SJSA1 (cell line): Measurements from ENCODE around the gene ADAM8. TPM values are rescaled to one million over a fixed set of nuclear protein-coding genes. Genes with fewer than 3 reads are reported as not detected.
"Not testable (repeated sequence)": the region's sequence is repeated elsewhere in the genome, so short reads cannot be mapped to it uniquely, and the experiment has no call there.

Experiments used
- DNase-seq, 2 experiments: peaks; one replicate each; pipeline ENCODE4 v3.0.0-alpha.2; 2015 to 2020; ENCODE audit warnings: low spot score in 2 of 2, low read depth in 1 of 2
- H3K27ac ChIP-seq: fragments of 250-450 bp; sonication (Bioruptor Pico); 2 replicates; pipeline ENCODE4 v1.5.1; 2020; ENCODE audit warnings: mild to moderate bottlenecking, moderate library complexity
- H3K27me3 ChIP-seq: fragments of 250-450 bp; sonication (Bioruptor Pico); replicated peaks from 2 replicates; pipeline ENCODE4 v1.5.1; 2020; ENCODE audit warnings: mild to moderate bottlenecking, moderate library complexity
- H3K36me3 ChIP-seq: fragments of 250-450 bp; sonication (Bioruptor Pico); 2 replicates; pipeline ENCODE4 v1.5.1; 2020; ENCODE audit warnings: mild to moderate bottlenecking
- H3K4me1 ChIP-seq: fragments of 250-450 bp; sonication (Bioruptor Pico); replicated peaks from 2 replicates; pipeline ENCODE4 v1.6.1; 2021; ENCODE audit warnings: mild to moderate bottlenecking
- H3K4me3 ChIP-seq: fragments of 250-450 bp; sonication (Bioruptor Pico); 2 replicates; pipeline ENCODE4 v1.5.1; 2020; ENCODE audit warnings: mild to moderate bottlenecking
- H3K9me3 ChIP-seq: fragments of 250-450 bp; sonication (Bioruptor Pico); replicated peaks from 2 replicates; pipeline ENCODE4 v1.5.1; 2020; ENCODE audit warnings: mild to moderate bottlenecking
- total RNA-seq: library from RNA; depleted of rRNA; stranded (reverse); fragments of >200 nt; shearing (Covaris generic); gene quantifications from 2 replicates; pipeline ENCODE4 v1.2.3, GENCODE V29; 2014; rRNA removed

Gene ADAM8
- total RNA-seq, result 0.03 TPM in 1 of 2 replicates, not detected in the other

- no peaks in the 10 kb centered on the region for H3K4me1 ChIP-seq
- no peak for DNase-seq
- H3K27me3 ChIP-seq, result peaks cover 17% of the 10 kb centered on the region
- H3K4me3 ChIP-seq, result no peak within 1 kb of the TSS
- no peaks in the 10 kb centered on the region for H3K9me3 ChIP-seq
- peaks cover 18% of the 10 kb centered on the region for H3K36me3 ChIP-seq
- H3K27ac ChIP-seq, result no peak within 1 kb of the TSS
These were observed at the start of gene ADAM8 for GRCh38 chr10:133276435-133277201. Gene ADAM8 (minus strand): TSS chr10:133276868. CDS start chr10:133276817, 51 bp downstream.

DNA sequence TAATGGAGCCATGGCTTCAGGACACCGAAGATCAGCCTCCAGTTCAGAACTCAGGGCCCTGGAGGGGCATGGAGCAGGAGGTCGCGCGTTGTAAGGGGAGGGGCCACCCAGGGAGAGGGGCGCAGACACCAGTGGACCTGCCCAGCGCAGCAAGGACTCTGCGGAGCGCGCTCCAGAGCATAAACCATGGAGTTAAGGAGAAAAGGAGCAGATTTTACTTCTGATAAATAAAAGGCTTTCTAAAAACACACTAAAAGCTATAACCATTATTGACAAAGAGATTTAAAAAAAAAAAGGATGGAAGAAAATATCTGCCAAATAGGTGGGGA is 49.5 kb upstream of the ADAM8 start:
- Histone ChIP-seq H3K4me3 (no peak overlapping the region), H3K27ac (no peak overlapping the region), H3K9me3 (no peaks in the 10 kb centered on the region), H3K4me1 (peaks cover 3% of the 10 kb centered on the region; the same call in 1 of the 2 replicates), H3K27me3 (peaks cover 47% of the 10 kb centered on the region), H3K36me3 (no peaks in the 10 kb centered on the region)
- DNase-seq, result no peak

DNA sequence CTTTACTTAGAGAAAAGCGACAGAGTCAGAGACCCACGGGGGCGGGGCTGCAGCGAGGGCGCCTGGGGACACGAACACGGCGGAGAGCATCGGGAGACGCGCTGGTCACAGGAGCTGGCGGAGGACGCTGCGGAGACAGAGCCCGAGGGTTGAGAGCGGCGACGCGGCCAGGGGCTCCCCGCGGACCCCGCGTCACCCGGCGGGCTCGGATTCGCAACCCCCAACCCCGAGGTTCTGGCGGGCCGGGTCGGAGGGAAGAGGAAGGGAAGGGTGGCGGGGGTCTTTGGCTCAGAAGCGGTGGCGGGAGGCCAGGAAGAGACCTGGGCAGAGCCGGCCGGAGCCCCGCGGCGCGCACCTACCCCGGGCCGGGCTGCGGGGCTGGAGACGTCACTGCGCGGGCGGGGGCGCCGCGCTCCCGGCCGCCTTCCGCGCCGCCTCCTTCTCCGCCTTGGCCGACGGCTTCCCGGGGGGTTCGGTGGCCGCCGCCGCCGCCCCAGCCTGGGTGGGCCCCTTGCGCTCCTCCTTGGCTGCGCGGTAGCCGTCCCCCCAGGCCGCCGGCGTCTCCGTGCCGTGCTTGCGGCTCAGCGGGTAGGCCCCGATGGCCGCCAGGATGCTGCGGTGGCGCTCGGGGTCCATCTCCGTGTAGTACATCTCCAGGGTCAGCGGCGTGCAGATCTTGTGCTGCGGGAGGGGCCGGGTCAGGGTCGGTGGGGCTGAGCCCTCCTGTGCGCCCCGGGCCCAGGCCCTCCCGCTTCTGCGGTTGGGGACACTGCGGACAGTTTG is 49.0 kb upstream of the ADAM8 start:
- no peak for DNase-seq
- Histone ChIP-seq H3K4me3 (no peak overlapping the region), H3K27ac (no peak overlapping the region), H3K27me3 (peaks cover 42% of the 10 kb centered on the region), H3K4me1 (peaks cover 3% of the 10 kb centered on the region; the same call in 1 of the 2 replicates), H3K36me3 (no peaks in the 10 kb centered on the region), H3K9me3 (no peaks in the 10 kb centered on the region)

GRCh38 chr10:133324857-133325260 is 48.2 kb upstream of the ADAM8 start:
- no peak for DNase-seq
- Histone ChIP-seq H3K4me1 (peaks cover 1% of the 10 kb centered on the region; the same call in 1 of the 2 replicates), H3K27me3 (peaks cover 42% of the 10 kb centered on the region), H3K27ac (no peak overlapping the region), H3K4me3 (no peak overlapping the region), H3K9me3 (no peaks in the 10 kb centered on the region), H3K36me3 (no peaks in the 10 kb centered on the region)

DNA sequence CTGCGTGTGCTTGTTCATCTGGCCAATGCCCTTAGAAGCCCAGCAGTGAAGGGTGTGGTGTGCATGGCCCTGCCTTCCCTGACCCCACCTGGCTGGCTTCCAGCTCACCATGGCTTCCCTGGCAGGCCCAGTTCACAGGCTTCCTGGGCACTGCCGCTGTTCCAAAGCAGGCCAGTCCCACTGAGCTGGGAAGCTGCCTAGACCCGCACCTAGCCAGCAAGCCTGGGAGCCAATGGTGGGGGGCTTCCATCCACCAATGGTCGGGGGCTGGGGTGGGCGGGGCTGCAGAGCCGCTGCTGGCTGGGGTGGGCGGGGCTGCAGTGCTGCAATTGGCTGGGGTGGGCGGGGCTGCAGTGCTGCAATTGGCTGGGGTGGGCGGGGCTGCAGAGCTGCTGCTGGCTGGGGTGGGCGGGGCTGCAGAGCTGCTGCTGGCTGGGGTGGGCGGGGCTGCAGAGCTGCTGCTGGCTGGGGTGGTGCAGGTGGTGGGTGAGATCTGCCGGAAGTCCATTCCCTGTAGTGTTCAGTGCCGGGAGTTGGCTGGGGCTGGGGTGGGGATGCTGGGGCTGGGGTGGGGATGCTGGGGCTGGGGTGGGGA is 47.6 kb upstream of the ADAM8 start:
- Histone ChIP-seq H3K36me3 (no peaks in the 10 kb centered on the region), H3K4me1 (no peaks in the 10 kb centered on the region), H3K27me3 (peaks cover 40% of the 10 kb centered on the region), H3K27ac (no peak overlapping the region), H3K9me3 (no peaks in the 10 kb centered on the region), H3K4me3 (no peak overlapping the region)
- DNase-seq, result no peak

GRCh38 chr10:133322064-133322709 is 45.5 kb upstream of the ADAM8 start:
- H3K27me3 ChIP-seq, result peaks cover 25% of the 10 kb centered on the region
- DNase-seq, H3K4me3 ChIP-seq, H3K27ac ChIP-seq, H3K9me3 ChIP-seq, H3K4me1 ChIP-seq, H3K36me3 ChIP-seq: not testable (repeated sequence)

DNA sequence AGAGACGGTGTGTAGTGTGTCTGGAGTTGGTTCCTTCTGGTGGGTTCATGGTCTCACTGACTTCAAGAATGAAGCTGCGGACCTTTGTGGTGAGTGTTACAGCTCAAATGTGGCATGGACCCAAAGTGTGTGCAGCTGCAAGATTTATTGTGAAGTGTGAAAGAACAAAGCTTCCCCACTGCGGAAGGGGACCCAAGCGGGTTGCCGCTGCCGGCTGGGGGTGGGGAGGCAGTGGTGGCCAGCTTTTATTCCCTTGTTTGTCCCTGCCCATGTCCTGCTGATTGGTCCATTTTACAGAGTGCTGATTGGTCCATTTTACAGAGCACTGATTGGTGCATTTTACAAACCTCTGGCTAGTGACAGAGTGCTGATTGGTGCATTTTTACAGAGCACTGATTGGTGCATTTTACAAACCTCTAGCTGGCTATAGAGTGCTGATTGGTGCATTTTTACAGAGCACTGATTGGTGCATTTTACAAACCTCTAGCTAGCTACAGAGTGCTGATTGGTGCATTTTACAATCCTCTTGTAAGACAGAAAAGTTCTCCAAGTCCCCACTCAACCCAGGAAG is 44.3 kb upstream of the ADAM8 start:
- not testable (repeated sequence) for H3K9me3 ChIP-seq, H3K4me1 ChIP-seq, DNase-seq, H3K36me3 ChIP-seq, H3K27ac ChIP-seq, H3K4me3 ChIP-seq
- H3K27me3 ChIP-seq, result peaks cover 12% of the 10 kb centered on the region

DNA sequence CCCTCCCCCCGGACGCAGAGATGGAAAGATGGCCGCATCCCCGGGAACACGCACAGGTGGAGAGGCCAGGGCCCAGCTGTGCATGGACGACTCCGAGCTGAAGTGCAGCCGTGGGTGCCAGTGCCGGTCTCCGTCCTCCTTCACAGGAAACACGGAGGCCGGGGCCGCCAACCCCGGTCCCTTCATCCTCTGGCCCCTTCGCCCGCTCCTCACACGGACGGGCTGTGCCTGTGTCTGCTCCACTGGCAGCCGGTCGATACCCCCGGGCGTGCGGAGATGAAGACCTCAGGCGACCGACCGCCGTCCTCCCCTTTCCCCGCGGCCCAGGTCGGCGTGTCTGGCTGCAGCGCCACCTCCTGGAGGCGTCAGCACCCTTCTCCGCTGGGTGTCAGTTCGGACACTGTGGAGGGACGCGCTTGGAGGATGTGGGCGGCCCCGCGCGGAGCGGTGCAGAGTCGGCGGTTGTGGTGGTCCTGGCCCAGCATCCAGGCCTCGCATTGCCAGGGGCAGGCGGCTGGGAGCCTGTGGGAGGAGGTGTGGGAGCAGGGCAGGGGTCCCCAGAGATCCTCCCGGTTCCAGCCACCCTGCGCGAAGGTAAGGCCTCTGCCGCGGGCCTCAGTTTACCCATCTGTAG is 41.9 kb upstream of the ADAM8 start:
- DNase-seq, result peak in 1 of 2 experiments; percentile 53
- H3K4me3 ChIP-seq, result peak overlapping the region; percentile 23; the same call in 1 of the 2 replicates
- H3K4me1 ChIP-seq, result peaks cover 5% of the 10 kb centered on the region
- no peak overlapping the region for H3K27ac ChIP-seq
- no peaks in the 10 kb centered on the region for H3K27me3 ChIP-seq
- H3K36me3 ChIP-seq, result no peaks in the 10 kb centered on the region; the same call in 1 of the 2 replicates
- no peaks in the 10 kb centered on the region for H3K9me3 ChIP-seq

DNA sequence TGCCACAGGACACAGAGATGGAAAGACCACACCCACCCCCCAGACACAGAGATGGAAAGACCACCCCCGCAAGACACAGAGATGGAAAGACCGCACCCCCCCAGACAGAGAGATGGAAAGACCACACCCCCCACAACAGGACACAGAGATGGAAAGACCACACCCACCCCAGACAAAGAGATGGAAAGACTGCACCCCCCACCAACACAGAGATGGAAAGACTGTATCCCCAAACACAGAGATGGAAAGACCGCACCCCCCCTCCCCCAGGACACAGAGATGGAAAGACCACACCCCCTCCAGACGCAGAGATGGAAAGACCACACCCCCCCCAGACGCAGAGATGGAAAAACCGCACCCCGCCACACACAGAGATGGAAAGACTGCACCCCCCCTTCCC is 40.1 kb upstream of the ADAM8 start:
- Histone ChIP-seq H3K36me3 (peaks cover 9% of the 10 kb centered on the region), H3K4me1 (peaks cover 5% of the 10 kb centered on the region), H3K9me3 (no peaks in the 10 kb centered on the region), H3K4me3 (no peak overlapping the region), H3K27me3 (no peaks in the 10 kb centered on the region), H3K27ac (no peak overlapping the region)
- no peak for DNase-seq

DNA sequence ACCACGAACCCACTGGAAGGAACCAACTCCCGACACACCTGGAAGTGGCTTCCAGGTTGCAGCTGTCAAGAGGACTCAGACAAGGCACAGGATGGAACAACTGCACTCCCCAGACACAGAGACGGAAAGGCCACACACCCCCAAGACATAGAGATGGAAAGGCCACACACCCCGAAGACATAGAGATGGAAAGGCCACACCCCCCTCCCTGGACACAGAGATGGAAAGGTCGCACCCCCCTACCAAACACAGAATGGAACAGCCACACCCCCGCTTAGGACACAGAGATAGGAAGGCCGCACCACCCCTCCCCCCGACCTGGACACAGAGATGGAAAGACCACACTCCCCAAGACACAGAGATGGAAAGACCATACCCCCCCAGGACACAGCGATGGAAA is 39.6 kb upstream of the ADAM8 start:
- peaks cover 9% of the 10 kb centered on the region for H3K36me3 ChIP-seq
- H3K4me3 ChIP-seq, result no peak overlapping the region
- H3K27me3 ChIP-seq, result no peaks in the 10 kb centered on the region
- H3K27ac ChIP-seq, result no peak overlapping the region
- H3K4me1 ChIP-seq, result peaks cover 5% of the 10 kb centered on the region
- H3K9me3 ChIP-seq, result no peaks in the 10 kb centered on the region
- no peak for DNase-seq

GRCh38 chr10:133315847-133316246 is 39.2 kb upstream of the ADAM8 start:
- Histone ChIP-seq H3K27ac (no peak overlapping the region), H3K4me1 (peaks cover 5% of the 10 kb centered on the region), H3K36me3 (peaks cover 13% of the 10 kb centered on the region), H3K27me3 (no peaks in the 10 kb centered on the region), H3K4me3 (no peak overlapping the region), H3K9me3 (no peaks in the 10 kb centered on the region)
- DNase-seq, result no peak

DNA sequence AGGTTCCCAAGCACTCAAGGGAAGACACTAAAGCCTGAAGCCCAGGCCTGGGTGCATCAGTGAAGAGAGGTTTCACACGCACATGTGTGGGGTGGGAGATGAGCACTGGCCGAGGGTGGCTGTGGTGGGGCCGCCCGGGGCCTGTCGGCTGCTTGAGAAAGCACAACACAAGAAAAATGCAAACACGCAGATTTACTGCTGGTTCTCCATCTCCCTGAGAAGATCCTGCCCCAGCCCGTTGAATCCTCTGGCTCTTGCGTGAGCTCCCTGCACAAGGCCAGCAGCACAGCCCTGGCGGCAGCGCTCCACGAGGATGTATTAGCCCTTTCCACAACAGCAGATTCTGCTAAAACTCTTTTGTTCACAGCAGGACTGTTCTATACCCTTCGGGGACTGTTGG is 38.2 kb upstream of the ADAM8 start:
- Histone ChIP-seq H3K36me3 (peaks cover 21% of the 10 kb centered on the region), H3K4me1 (peaks cover 5% of the 10 kb centered on the region), H3K4me3 (no peak overlapping the region), H3K27me3 (no peaks in the 10 kb centered on the region), H3K9me3 (no peaks in the 10 kb centered on the region), H3K27ac (no peak overlapping the region)
- DNase-seq, result no peak

DNA sequence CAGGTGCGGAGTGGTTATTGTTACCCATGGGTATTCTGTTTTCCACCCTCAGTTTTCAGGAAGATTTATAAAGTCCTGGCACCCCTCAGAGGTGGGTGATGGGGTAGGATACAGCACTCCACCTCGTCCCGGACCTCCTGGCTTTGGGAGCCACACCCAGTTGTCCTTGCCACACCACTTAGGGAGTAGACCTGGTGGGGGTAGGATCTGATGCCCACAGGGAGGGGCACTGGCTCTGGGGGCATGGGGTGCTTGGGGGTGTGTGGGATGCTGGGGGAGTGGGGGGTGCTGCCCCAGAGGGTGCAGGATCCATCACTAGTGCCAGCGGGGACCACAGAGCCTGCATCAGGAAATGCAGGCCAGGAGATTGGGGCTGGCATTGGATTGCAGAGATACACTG is 36.5 kb upstream of the ADAM8 start:
- Histone ChIP-seq H3K27me3 (no peaks in the 10 kb centered on the region), H3K9me3 (no peaks in the 10 kb centered on the region), H3K4me3 (no peak overlapping the region), H3K4me1 (no peaks in the 10 kb centered on the region; the same call in 1 of the 2 replicates), H3K36me3 (peaks cover 36% of the 10 kb centered on the region), H3K27ac (no peak overlapping the region)
- no peak for DNase-seq
